ENCODE data around the gene BPIFB3. TPM values are rescaled to one million over a fixed set of nuclear protein-coding genes. Genes with fewer than 3 reads are reported as not detected.

Gene BPIFB3
- total and polyA plus RNA-seq, 2 of the 13 experiments (the other 11 are each of a cell fraction or from before 2014, with no cell fraction given), result 0.09 TPM; not detected in 1

- TF ChIP-seq ZNF446 (CRISPR knock-in tag; IDR thresholded peaks at IDR 0.05) (no peak), ZIK1 (CRISPR knock-in tag; IDR thresholded peaks at IDR 0.05; ENCODE audit: borderline replicate concordance, low read depth) (no peak), SNAPC4 (CRISPR knock-in tag; IDR thresholded peaks at IDR 0.05) (no peak), MATR3 (CRISPR knock-in tag; IDR thresholded peaks at IDR 0.05) (no peak), GMEB2 (CRISPR knock-in tag; IDR thresholded peaks at IDR 0.05; ENCODE audit: low read depth) (no peak), BHLHE40 (IDR thresholded peaks at IDR 0.05; ENCODE audit: low read length) (no peak), ERF (CRISPR knock-in tag; IDR thresholded peaks at IDR 0.05) (no peak), ARID2 (CRISPR knock-in tag; IDR thresholded peaks at IDR 0.05; ENCODE audit: borderline replicate concordance) (no peak), RARA (CRISPR knock-in tag; IDR thresholded peaks at IDR 0.05) (no peak), ZNF17 (CRISPR knock-in tag; IDR thresholded peaks at IDR 0.05) (no peak), TGIF2 (CRISPR knock-in tag; IDR thresholded peaks at IDR 0.05) (no peak), ZNF180 (CRISPR knock-in tag; IDR thresholded peaks at IDR 0.05; ENCODE audit: borderline replicate concordance, low read depth) (no peak), ARNT2 (CRISPR knock-in tag; IDR thresholded peaks at IDR 0.05; ENCODE audit: low read depth) (no peak), CBFB (CRISPR knock-in tag; IDR thresholded peaks at IDR 0.05) (no peak), SSRP1 (CRISPR knock-in tag; IDR thresholded peaks at IDR 0.05) (peak; percentile 85; the same call in 1 of the 2 replicates), ZNF543 (CRISPR knock-in tag; IDR thresholded peaks at IDR 0.05) (no peak), KDM4B (CRISPR knock-in tag; IDR thresholded peaks at IDR 0.05) (no peak), FOXO1 (CRISPR knock-in tag; IDR thresholded peaks at IDR 0.05) (no peak), TBP (CRISPR knock-in tag; IDR thresholded peaks at IDR 0.05) (no peak), NR2C2 (CRISPR knock-in tag; IDR thresholded peaks at IDR 0.05; ENCODE audit: borderline replicate concordance) (no peak), GMEB1 (CRISPR knock-in tag; IDR thresholded peaks at IDR 0.05; ENCODE audit: borderline replicate concordance) (no peak), RFXANK (CRISPR knock-in tag; IDR thresholded peaks at IDR 0.05) (no peak), MXD3 (CRISPR knock-in tag; IDR thresholded peaks at IDR 0.05) (no peak)
These were observed 28.3 kb upstream of the BPIFB3 start (continued) for GRCh38 chr20:33025318-33025876.
